ENCODE data around the gene BCAS4.

Gene BCAS4

GRCh38 chr20:50838322-50838625 is 43.4 kb downstream of the BCAS4 start:
- TF ChIP-seq CTCF (IDR thresholded peaks at IDR 0.05; ENCODE audit: low read depth, low read length) = no peak
- no peak overlapping the region for H3K4me3 ChIP-seq (ENCODE audit: low read depth, low read length)

GRCh38 chr20:50838707-50839385 is 44.0 kb downstream of the BCAS4 start:
- TF ChIP-seq CTCF (IDR thresholded peaks at IDR 0.05; ENCODE audit: low read depth, low read length) = no peak
- H3K4me3 ChIP-seq (ENCODE audit: low read depth, low read length) = no peak overlapping the region

DNA sequence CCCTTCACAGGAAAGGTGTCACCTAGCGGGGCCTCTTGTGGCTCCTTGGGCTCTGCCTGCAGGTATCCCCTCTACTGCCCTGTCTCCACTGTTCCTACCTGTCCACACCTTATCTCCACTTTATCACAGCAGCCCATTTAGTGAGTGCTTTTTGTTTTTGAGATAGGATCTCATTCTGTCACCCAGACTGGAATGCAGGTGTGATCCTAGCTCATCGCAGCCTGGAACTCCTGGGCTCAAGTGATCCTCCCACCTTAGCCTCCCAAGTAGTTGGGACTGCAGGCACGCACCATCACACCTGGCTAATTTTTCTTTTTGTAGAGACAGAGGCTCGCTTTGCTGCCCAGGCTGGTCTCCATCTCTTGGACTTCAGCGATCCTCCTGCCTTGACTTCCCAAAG is 48.0 kb downstream of the BCAS4 start:
- H3K4me3 ChIP-seq (ENCODE audit: low read depth, low read length) = no peak overlapping the region
- TF ChIP-seq CTCF (IDR thresholded peaks at IDR 0.05; ENCODE audit: low read depth, low read length) = no peak

DNA sequence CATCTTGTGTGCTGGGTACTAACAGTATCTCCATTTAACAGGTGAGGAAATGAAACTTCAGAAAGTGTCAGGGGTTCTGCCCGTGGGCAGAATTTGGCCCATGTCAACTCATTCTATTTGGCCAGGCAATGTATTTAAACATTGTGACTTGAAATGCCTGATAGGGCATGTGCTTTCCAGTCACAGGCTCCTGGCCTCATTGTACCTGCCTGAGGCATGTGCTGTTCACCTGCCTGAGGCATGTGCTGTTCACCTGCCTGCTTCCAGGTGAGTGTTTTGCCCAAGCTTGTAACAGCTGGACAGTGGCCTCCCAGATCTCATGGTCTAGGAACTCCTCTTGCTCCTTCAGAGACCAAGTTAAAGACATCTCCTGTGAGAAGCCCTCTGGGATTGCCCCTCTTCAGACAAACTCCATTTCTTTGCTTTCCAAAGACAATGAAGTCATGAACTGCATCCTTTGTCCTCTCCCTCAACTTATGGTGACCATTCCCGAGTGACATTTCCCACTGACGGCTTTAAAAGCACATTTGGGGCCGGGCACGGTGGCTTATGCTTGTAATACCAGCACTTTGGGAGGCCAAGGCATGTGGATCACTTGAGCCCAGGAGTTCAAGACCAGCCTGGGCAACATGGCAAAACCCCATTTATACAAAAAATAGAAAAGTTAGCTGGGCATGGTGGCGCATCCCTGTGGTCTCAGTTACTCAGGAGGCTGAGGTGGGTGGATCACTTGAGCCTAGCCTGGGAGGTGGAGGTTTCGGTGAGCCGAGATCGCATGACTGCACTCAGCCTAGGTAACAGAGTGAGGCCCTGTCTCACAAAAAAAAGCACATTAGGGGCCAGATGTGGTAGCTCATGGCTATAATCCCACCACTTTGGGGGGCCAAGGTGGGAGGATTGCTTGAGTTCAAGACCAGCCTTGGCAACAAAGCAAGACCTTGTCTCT is 48.7 kb downstream of the BCAS4 start:
- no peak for TF ChIP-seq CTCF (IDR thresholded peaks at IDR 0.05; ENCODE audit: low read depth, low read length)

GRCh38 chr20:50844430-50845100 is 49.7 kb downstream of the BCAS4 start:
- H3K4me3 ChIP-seq (ENCODE audit: low read depth, low read length) = no peak overlapping the region
- TF ChIP-seq CTCF (IDR thresholded peaks at IDR 0.05; ENCODE audit: low read depth, low read length) = no peak

More for the DNA sequence above, 48.7 kb downstream of the BCAS4 start:
- no peak overlapping the region for H3K4me3 ChIP-seq (ENCODE audit: low read depth, low read length)

DNA sequence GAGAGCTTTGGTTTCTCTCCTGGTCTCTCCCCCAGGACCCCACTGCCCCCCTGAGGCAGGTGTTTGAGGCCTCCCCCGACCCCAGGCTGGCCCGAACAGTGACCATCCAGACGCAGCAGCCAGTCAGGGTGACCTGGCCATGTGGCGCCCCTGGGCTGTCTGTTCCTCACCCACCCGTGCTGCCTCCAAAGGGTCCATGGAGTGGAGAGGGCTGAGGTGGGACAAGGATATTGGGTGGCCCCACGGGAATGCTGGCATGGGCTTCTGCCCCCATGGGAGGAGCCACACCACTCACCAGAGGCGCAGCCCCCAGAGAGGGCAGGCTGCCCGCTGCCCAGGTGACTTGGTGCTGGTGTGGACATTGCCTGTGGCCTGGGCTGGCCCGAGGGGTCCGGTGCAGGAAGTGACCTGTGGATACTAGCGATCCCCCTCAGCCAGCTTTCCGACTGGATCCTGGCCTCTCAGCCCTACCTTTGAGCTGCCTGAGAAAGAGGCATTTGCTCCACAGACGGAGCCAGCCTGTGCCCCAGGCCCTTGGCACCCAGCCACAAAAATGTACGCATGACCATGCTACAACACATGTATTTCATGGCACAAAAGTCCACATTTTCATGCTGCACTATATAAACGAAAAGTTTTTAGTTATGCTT is 50.8 kb downstream of the BCAS4 start:
- no peak overlapping the region for H3K4me3 ChIP-seq (ENCODE audit: low read depth, low read length)
- no peak for TF ChIP-seq CTCF (IDR thresholded peaks at IDR 0.05; ENCODE audit: low read depth, low read length)
